Keratinocyte (primary cell): ENCODE measurements around the gene ZNF212. TPM values are rescaled to one million over a fixed set of nuclear protein-coding genes. Genes with fewer than 3 reads are reported as not detected.

Experiments used
- DNase-seq: peaks from one replicate; pipeline ENCODE4 v3.0.0-alpha.2; 2011; ENCODE audit warnings: low read depth, missing footprints, low spot score
- FAIRE-seq: peaks from 2 replicates; lab custom pipeline; 2011; peaks lifted over from hg19 to GRCh38; lab: Jason Lieb, UNC
- H2AFZ ChIP-seq: 2 replicates; pipeline ENCODE4 v1.6.0; 2012; ENCODE audit warnings: low read length, control low read depth, inconsistent platforms; ENCODE audit not compliant: control insufficient read depth
- H3K27ac ChIP-seq: 2 replicates; pipeline ENCODE4 v1.5.1; 2011; ENCODE audit warnings: low read length; ENCODE audit not compliant: control insufficient read depth, insufficient read depth
- H3K27me3 ChIP-seq: 3 replicates; pipeline ENCODE4 v1.6.0; 2011; ENCODE audit warnings: low read length; ENCODE audit not compliant: control insufficient read depth, insufficient read depth; ENCODE audit errors: extremely low read depth
- H3K36me3 ChIP-seq, 2 experiments: 2 replicates in 1 of 2; 3 replicates in 1 of 2; pipeline ENCODE4 v1.5.1; 2011; ENCODE audit warnings: low read length in 2 of 2, mild to moderate bottlenecking in 1 of 2; ENCODE audit not compliant: control insufficient read depth in 2 of 2, insufficient read depth in 2 of 2; ENCODE audit errors: extremely low read depth in 1 of 2
- H3K4me1 ChIP-seq: 3 replicates; pipeline ENCODE4 v1.5.1; 2011; ENCODE audit warnings: low read length; ENCODE audit not compliant: control insufficient read depth, insufficient read depth; ENCODE audit errors: extremely low read depth
- H3K4me2 ChIP-seq: 3 replicates; pipeline ENCODE4 v1.6.0; 2011; ENCODE audit warnings: low read depth, low read length; ENCODE audit not compliant: control insufficient read depth, insufficient read depth; ENCODE audit errors: extremely low read depth
- H3K4me3 ChIP-seq, 3 experiments: fragments of 200-600 bp in 1 of 3; sonication (generic) in 1 of 3; 2 replicates in 2 of 3; 3 replicates in 1 of 3; pipeline ENCODE4 v1.5.1; 2011 to 2016; ENCODE audit warnings: low read length in 3 of 3, mild to moderate bottlenecking in 3 of 3, control low read depth in 2 of 3, inconsistent platforms in 1 of 3, low read depth in 1 of 3, mixed read lengths in 1 of 3, mixed run types in 1 of 3, moderate library complexity in 1 of 3; ENCODE audit not compliant: control insufficient read depth in 2 of 3, insufficient read depth in 2 of 3; ENCODE audit errors: extremely low read depth in 1 of 3
- H3K79me2 ChIP-seq: 2 replicates; pipeline ENCODE4 v1.6.0; 2012; ENCODE audit warnings: low read length; ENCODE audit not compliant: control insufficient read depth, insufficient read depth
- H3K9ac ChIP-seq: 3 replicates; pipeline ENCODE4 v1.6.0; 2011; ENCODE audit warnings: low read length; ENCODE audit not compliant: control insufficient read depth, insufficient read depth; ENCODE audit errors: extremely low read depth
- H3K9me1 ChIP-seq: 3 replicates; pipeline ENCODE4 v1.6.0; 2011; ENCODE audit warnings: low read length; ENCODE audit not compliant: control insufficient read depth, insufficient read depth; ENCODE audit errors: extremely low read depth
- H3K9me3 ChIP-seq: 2 replicates; pipeline ENCODE4 v1.5.1; 2012; ENCODE audit warnings: low read depth, low read length; ENCODE audit not compliant: control insufficient read depth
- H4K20me1 ChIP-seq: 3 replicates; pipeline ENCODE4 v1.6.0; 2011; ENCODE audit warnings: low read length; ENCODE audit not compliant: control insufficient read depth, insufficient read depth; ENCODE audit errors: extremely low read depth
- CTCF ChIP-seq, 3 experiments: IDR thresholded peaks in 1 of 3; conservative IDR thresholded peaks in 1 of 3; optimal IDR thresholded peaks in 1 of 3; 2 replicates in 2 of 3; 3 replicates in 1 of 3; pipeline versions ENCODE3 to v1.5.1; 2011; ENCODE audit warnings: low read length in 3 of 3, mild to moderate bottlenecking in 3 of 3, moderate library complexity in 2 of 3, control low read depth in 1 of 3, inconsistent platforms in 1 of 3; ENCODE audit not compliant: insufficient read depth in 2 of 3; ENCODE audit errors: extremely low read depth in 1 of 3
- EZH2 ChIP-seq: IDR thresholded peaks from one replicate; pipeline ENCODE4 v1.6.1; 2012; ENCODE audit warnings: inconsistent platforms, mild to moderate bottlenecking, low read length, moderate library complexity
- dilution Hi-C: fragments of 300-500 bp; cut with MboI; formaldehyde crosslinking; loops from one replicate; pipeline ENCODE4 v1.7.0; 2020; ENCODE audit warnings: low sequenced_read_pairs; ENCODE audit not compliant: extremely low pct_ligation_motif_present
- polyA plus RNA-seq, 5 experiments: library from polyadenylated mRNA; depleted of rRNA in 3 of 5; stranded (reverse) in 3 of 5; stranded (forward) in 1 of 5; unstranded in 1 of 5; fragments of >200 nt; gene quantifications; 1 replicate in 1 of 5; 2 replicates in 3 of 5; 3 replicates in 1 of 5; pipeline versions ENCODE4 v1.2.1 to v1.2.3, GENCODE V29; 2011 to 2012; ENCODE audit warnings: missing spikeins in 2 of 5, low read depth in 1 of 5, low replicate concordance in 1 of 5

Gene ZNF212
- polyA plus RNA-seq, 1 donor (not counting 4 experiments of a cell fraction or from before 2014, with no cell fraction given) = 3.8 TPM

GRCh38 chr7:149256568-149256967 lies 17.1 kb downstream of the ZNF212 start:
- H3K9me1 ChIP-seq = no peaks in the 10 kb centered on the region

GRCh38 chr7:149257146-149257545 lies 17.7 kb downstream of the ZNF212 start:
- DNase-seq (no peak), FAIRE-seq (peak; percentile 79)
- TF ChIP-seq CTCF (optimal IDR thresholded peaks at IDR 0.05 in 1 of 3, IDR thresholded peaks at IDR 0.05 in 1 of 3, conservative IDR thresholded peaks at IDR 0.05 in 1 of 3; ENCODE audit: extremely low read depth in 1 of 3, insufficient read depth in 2 of 3, low read length in 3 of 3) = no peak
- TF ChIP-seq EZH2 = no peak
- Histone ChIP-seq H3K36me3 (peaks cover 15 to 22% of the 10 kb centered on the region in 2 experiments), H3K9ac (no peak overlapping the region), H3K4me1 (peaks cover 22% of the 10 kb centered on the region), H3K27ac (no peak overlapping the region), H2AFZ (no peak overlapping the region), H3K9me3 (no peaks in the 10 kb centered on the region), H4K20me1 (no peaks in the 10 kb centered on the region), H3K27me3 (no peaks in the 10 kb centered on the region), H3K9me1 (no peaks in the 10 kb centered on the region), H3K4me3 (no peak overlapping the region), H3K4me2 (peak overlapping the region; percentile 18), H3K79me2 (no peaks in the 10 kb centered on the region)
- dilution Hi-C loops = no loop called here

More at GRCh38 chr7:149256568-149256967, 17.1 kb downstream of the ZNF212 start:
- no peak for DNase-seq
- no peaks in the 10 kb centered on the region for H3K27me3 ChIP-seq
- no peak overlapping the region for H3K4me2 ChIP-seq
- H3K4me1 ChIP-seq = peaks cover 20% of the 10 kb centered on the region
- dilution Hi-C loops = no loop called here
- no peaks in the 10 kb centered on the region for H3K9me3 ChIP-seq
- no peak for FAIRE-seq
- no peaks in the 10 kb centered on the region for H3K79me2 ChIP-seq
- no peak overlapping the region for H2AFZ ChIP-seq
- no peak for TF ChIP-seq EZH2
- no peak for TF ChIP-seq CTCF (optimal IDR thresholded peaks at IDR 0.05 in 1 of 3, IDR thresholded peaks at IDR 0.05 in 1 of 3, conservative IDR thresholded peaks at IDR 0.05 in 1 of 3; ENCODE audit: extremely low read depth in 1 of 3, insufficient read depth in 2 of 3, low read length in 3 of 3)
- H3K36me3 ChIP-seq = peaks cover 16 to 25% of the 10 kb centered on the region in 2 experiments
- H4K20me1 ChIP-seq = no peaks in the 10 kb centered on the region
- no peak overlapping the region for H3K9ac ChIP-seq
- H3K27ac ChIP-seq = no peak overlapping the region
- no peak overlapping the region for H3K4me3 ChIP-seq
